GM21390 (cell line): ENCODE measurements around the gene AADAC.
"Not testable (repeated sequence)": the region's sequence is repeated elsewhere in the genome, so short reads cannot be mapped to it uniquely, and the experiment has no call there.

Experiments
- ATAC-seq: cut with Tn5 transposase; IDR thresholded peaks from one replicate; pipeline ENCODE4 v1.9.1; 2021; ENCODE audit not compliant: unreplicated experiment

The AADAC gene, protein sequence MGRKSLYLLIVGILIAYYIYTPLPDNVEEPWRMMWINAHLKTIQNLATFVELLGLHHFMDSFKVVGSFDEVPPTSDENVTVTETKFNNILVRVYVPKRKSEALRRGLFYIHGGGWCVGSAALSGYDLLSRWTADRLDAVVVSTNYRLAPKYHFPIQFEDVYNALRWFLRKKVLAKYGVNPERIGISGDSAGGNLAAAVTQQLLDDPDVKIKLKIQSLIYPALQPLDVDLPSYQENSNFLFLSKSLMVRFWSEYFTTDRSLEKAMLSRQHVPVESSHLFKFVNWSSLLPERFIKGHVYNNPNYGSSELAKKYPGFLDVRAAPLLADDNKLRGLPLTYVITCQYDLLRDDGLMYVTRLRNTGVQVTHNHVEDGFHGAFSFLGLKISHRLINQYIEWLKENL

GRCh38 chr3:151813799-151814198 lies at the start of gene AADAC:
Gene AADAC (plus strand): TSS chr3:151814116. CDS start chr3:151814163, 47 bp downstream.
- ATAC-seq, result no peak

GRCh38 chr3:151764699-151765098 lies 49.2 kb upstream of the AADAC start:
- ATAC-seq, result not testable (repeated sequence)

DNA sequence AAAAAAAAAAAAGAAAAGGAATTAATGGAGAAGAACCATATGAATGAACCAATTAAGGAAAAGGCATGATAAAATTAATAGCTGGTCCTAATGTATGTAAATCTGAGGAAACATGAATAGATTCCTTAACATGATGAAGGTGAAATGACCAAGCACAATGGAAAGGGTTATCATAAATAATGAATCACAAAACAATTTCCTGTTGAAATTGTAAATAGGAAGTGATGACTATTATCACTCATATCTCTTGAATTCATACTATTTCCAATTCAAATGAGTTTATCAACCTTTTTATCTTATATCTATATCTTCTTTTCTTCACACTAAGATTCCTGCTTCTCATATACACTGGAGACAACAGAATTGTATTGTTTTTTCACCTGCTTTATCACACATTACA lies 48.2 kb upstream of the AADAC start:
- no peak for ATAC-seq

DNA sequence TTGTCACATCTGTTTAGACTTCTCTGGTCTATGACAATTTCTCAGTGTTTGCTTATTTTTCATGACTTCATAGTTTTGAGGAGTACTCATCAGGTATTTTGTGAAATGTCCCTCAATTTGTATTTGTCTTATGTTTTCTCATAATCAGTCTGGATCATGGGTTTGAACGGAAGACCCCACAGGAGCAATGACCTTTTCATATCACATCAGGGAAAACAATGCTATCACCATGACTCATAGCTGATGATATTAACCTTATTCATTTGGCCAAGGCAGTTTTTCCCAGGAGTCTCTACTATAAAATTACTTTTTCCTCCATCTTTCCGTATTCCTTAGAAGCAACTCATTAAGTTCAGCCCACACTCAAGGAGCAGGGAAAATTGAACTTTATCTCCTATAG lies 47.5 kb upstream of the AADAC start:
- ATAC-seq, result no peak

DNA sequence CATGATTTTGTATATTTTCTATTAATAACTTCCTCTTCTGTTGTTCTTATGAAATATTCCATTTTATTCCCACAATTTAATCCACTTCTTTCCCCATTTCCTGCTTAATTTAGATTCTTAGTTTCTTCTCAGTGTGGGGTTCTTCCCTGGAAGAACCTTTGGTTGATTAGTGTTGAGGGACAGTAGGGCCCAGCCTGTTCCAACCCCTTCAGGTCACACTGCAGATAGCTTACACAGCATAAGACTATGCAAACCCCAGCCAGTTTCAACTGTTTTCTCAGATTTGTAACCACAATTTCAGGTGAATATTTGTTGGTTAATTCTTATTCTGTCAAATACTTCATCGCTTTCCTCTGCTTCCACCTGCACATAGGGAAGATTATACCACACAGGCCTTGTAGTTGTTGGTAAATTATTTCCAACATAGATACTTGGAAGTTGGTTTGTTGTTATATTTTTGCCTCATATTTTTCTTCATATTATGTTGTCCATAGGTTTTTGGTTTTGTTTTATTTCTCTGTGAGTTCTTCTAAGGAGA lies 45.5 kb upstream of the AADAC start:
- ATAC-seq, result no peak

- ATAC-seq, result no peak
These were observed 44.7 kb upstream of the AADAC start for GRCh38 chr3:151769175-151769574.

GRCh38 chr3:151770956-151771355 lies 43.0 kb upstream of the AADAC start:
- no peak for ATAC-seq

DNA sequence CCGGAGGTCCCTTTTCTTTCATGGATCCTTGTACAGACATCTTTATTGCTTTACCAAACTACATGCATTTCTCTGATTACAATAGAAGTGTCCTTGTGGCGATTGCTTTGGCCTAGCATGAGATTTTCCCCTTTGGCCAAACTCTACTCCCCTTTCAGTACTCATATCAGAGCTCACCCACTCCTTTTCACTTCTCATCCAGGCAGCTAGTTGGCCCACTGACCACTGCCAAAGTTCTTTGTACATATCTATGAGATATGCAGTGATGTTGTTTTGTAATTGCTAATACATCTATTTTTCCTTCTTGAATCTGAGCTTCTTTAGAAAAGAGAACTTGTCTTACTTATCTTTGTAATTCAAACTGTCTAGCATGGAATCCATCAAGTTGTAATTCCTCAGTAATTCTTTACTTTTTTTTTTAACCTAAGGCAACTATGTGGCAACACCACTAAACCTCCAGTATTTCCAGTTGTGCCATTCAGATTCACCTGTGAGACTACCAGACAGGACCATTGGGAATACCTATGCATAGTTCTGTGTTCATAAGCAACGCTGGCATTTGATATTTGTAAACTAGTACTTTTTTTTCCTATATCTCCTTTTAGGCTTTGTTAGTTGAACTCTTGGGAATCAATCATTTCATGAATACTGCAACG lies 41.0 kb upstream of the AADAC start:
- ATAC-seq, result no peak

- ATAC-seq, result no peak
These were observed 39.7 kb upstream of the AADAC start for GRCh38 chr3:151774235-151774634.

- ATAC-seq, result no peak
These were observed 39.0 kb upstream of the AADAC start for GRCh38 chr3:151774910-151775309.

- no peak for ATAC-seq
These were observed 38.3 kb upstream of the AADAC start for GRCh38 chr3:151775314-151776258.

- ATAC-seq, result no peak
These were observed 37.6 kb upstream of the AADAC start for GRCh38 chr3:151776259-151776740.

GRCh38 chr3:151777880-151778279 lies 36.0 kb upstream of the AADAC start:
- ATAC-seq, result no peak

- ATAC-seq, result no peak
These were observed 26.3 kb upstream of the AADAC start for GRCh38 chr3:151787626-151788025.

DNA sequence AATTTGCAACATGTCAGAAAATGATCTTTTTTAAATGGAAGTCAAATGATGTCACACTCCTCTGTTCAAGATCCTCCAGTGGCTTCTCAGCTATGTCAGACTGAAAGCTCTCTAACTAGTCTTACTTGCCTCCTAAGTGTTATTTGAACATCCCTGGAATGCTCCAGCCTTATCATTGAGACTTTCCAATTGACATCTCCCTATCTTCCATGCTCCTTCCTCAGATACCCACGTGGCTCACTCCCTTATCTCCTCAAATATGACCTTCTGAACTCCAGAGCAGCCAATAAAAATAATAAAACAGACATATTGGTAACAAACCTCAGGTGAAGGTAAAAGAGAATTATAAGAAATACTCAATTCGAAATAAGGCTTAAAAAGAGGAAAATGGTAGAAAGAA lies 25.5 kb upstream of the AADAC start:
- ATAC-seq, result no peak

GRCh38 chr3:151789853-151790463 lies 24.0 kb upstream of the AADAC start:
- no peak for ATAC-seq

DNA sequence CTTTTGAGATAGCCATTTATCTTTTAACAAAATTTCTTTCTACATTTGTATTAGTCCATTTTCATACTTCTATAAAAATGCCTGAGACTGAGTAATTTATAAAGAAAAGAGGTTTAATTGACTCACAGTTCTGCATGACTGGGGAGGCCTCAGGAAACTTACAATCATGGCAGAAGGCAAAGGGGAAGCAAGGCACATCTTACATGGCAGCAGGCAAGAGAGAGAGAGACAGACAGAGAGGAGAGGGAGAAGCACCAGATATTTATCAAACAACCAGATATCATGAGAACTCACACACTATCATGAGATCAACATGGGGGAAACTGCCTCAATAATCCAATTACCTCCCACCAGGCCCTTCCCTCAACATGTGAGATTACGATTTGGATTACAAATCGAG lies 23.2 kb upstream of the AADAC start:
- not testable (repeated sequence) for ATAC-seq

- ATAC-seq, result no peak
These were observed 21.5 kb upstream of the AADAC start for GRCh38 chr3:151792411-151792810.

DNA sequence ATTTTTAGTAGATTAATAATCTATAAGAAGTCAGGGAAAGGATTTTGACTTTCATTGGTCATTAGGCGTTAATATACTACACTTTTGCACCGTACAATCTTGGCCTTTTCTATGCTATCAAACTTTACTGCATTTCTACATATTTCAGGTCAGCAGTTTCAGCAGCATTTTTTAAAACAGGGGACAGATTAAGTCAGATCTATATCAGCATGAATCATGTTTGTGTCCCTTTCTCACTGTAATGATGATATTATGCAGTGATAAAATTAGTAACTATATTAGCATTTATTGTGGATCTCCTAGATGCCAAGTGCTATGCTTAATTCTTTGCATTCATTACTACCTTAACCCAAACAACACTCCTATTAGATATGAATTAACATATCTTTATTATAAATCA lies 20.3 kb upstream of the AADAC start:
- no peak for ATAC-seq

DNA sequence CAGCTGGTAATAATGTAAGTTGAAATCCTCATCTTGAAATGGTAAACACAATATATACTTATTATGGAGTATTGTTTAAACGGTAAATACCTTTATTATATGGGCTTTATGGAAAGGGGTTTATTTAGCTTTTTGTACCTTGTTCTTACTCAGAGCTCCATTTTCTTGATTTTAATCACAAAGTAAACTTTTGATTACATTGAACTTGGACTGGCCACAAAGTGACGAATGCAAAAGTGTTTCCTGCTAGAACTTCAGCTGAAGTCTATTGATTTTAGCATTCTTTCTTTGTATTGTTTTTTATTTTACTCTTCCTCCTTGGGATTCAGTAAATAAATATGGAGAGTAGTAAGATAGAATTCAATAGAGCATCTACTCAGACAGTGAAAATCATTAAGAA lies 19.8 kb upstream of the AADAC start:
- no peak for ATAC-seq

DNA sequence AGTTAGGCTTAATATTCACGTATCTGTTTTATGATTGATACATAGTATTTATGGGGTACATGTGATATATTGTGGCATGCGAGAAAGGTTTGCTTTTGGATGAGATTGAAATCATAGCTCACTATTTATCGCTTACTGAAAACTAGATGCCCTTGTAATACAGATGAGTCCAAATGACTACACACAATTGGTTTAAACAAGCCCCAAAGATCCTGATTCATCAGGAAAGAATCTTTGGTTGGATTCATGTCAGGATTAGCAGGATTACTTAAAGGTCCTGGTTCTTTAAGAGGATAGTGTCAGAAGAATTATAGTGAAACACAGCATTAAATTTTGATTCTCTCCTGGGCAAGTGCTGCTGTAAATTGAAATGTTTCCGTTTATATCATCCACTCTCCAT lies 18.6 kb upstream of the AADAC start:
- no peak for ATAC-seq
